Body of pancreas (tissue), 4 donors: Measurements from ENCODE around the gene RASL12. TPM values are rescaled to one million over a fixed set of nuclear protein-coding genes. Genes with fewer than 3 reads are reported as not detected.

Experiments
- ATAC-seq: fragments of 150-250 bp; one replicate; pipeline ENCODE4 v1.9.1; 2016
- DNase-seq, 4 donors: peaks; one replicate each; pipeline ENCODE4 v3.0.0-alpha.2; 2019
- H3K27ac ChIP-seq, 4 donors: fragments of 200-600 bp; sonication (generic); 1 replicate in 3 of 4; 2 replicates in 1 of 4; pipeline versions ENCODE4 v1.5.1 to v1.6.1; 2016 to 2019; ENCODE audit warnings: mild to moderate bottlenecking in 1 of 4, mixed read lengths in 1 of 4, moderate library complexity in 1 of 4
- H3K27me3 ChIP-seq, 2 donors: fragments of 200-600 bp; sonication (generic); one replicate each; pipeline ENCODE4 v1.6.0; 2016; ENCODE audit warnings: mild to moderate bottlenecking in 1 of 2
- H3K36me3 ChIP-seq, 2 donors: fragments of 200-600 bp; sonication (generic); replicated peaks in 1 of 2; 2 replicates each; pipeline ENCODE4 v1.5.1; 2016; ENCODE audit warnings: low read depth in 2 of 2; ENCODE audit not compliant: insufficient read depth in 1 of 2
- H3K4me1 ChIP-seq: fragments of 200-600 bp; sonication (generic); one replicate; pipeline ENCODE4 v1.6.0; 2016
- H3K4me3 ChIP-seq, 2 donors: fragments of 200-600 bp; sonication (generic); 1 replicate in 1 of 2; 2 replicates in 1 of 2; pipeline ENCODE4 v1.5.1; 2016 to 2019
- H3K9me3 ChIP-seq, 3 donors: fragments of 200-600 bp; sonication (generic); 1 replicate in 2 of 3; 2 replicates in 1 of 3; pipeline ENCODE4 v1.5.1; 2016
- CTCF ChIP-seq, 7 experiments: fragments of 450-650 bp in 4 of 7; fragments of 200-600 bp in 3 of 7; sonication (generic) in 3 of 7; IDR thresholded peaks; one replicate each; pipeline ENCODE4 v1.5.1; 2016 to 2019; ENCODE audit warnings: antibody characterized with exemption in 7 of 7
- POLR2A ChIP-seq, 3 donors: fragments of 450-650 bp; IDR thresholded peaks; one replicate each; pipeline ENCODE4 v1.6.1; 2016; ENCODE audit warnings: antibody characterized with exemption in 3 of 3, mild to moderate bottlenecking in 2 of 3
- WGBS, 2 donors: methylation state at CpG; one replicate each; pipeline ENCODE4 v1.1.5; 2017; 5-methylcytosine and 5-hydroxymethylcytosine counted together
- intact Hi-C: fragments of 100-400 bp; cut with DNase I; formaldehyde crosslinking; loops from one replicate; pipeline ENCODE4 v1.15.1; 2023
- total RNA-seq, 2 donors: library from RNA; depleted of rRNA; stranded (reverse); fragments of >200 nt; gene quantifications; one replicate each; pipeline ENCODE4 v1.1.0, GENCODE V29; 2016

Gene RASL12
- total RNA-seq, 2 donors from 2014 or later: 3.1 to 4.6 TPM

GRCh38 chr15:65087873-65088642, 20.3 kb upstream of the RASL12 start:
- 59 to 76% methylated on average over 7 to 11 of the region's 13 CpGs for WGBS, 2 donors
- intact Hi-C loops: no loop called here
- DNase-seq (no peak), ATAC-seq (no peak)
- H3K36me3 ChIP-seq: no peaks in the 10 kb centered on the region
- no peak overlapping the region for H3K27ac ChIP-seq
- H3K27me3 ChIP-seq: no peaks in the 10 kb centered on the region
- H3K4me3 ChIP-seq: no peak overlapping the region
- no peaks in the 10 kb centered on the region for H3K9me3 ChIP-seq
- H3K4me1 ChIP-seq: peaks cover 8% of the 10 kb centered on the region
- TF ChIP-seq POLR2A (IDR thresholded peaks at IDR 0.05) (no peak), CTCF (IDR thresholded peaks at IDR 0.05) (no peak)

- Histone ChIP-seq H3K4me3 (no peak overlapping the region), H3K9me3 (no peaks in the 10 kb centered on the region), H3K27ac (no peak overlapping the region), H3K4me1 (peaks cover 8% of the 10 kb centered on the region), H3K27me3 (no peaks in the 10 kb centered on the region), H3K36me3 (no peaks in the 10 kb centered on the region)
- intact Hi-C loops: no loop called here
- 76 to 88% methylated on average over 1 to 3 of the region's 3 CpGs for WGBS, 2 donors
- TF ChIP-seq POLR2A (IDR thresholded peaks at IDR 0.05): no peak
- ATAC-seq: no peak
- no peak for DNase-seq
These were observed 19.6 kb upstream of the RASL12 start for GRCh38 chr15:65087411-65087810.

- TF ChIP-seq CTCF (IDR thresholded peaks at IDR 0.05) (peak in 1 of 7 experiments; percentile 5), POLR2A (IDR thresholded peaks at IDR 0.05) (no peak)
- intact Hi-C loops: no loop called here
- WGBS, 2 donors: 42 to 80% methylated on average over 1 to 6 of the region's 6 CpGs
- Histone ChIP-seq H3K4me3 (no peak overlapping the region), H3K27ac (no peak overlapping the region), H3K4me1 (peaks cover 8% of the 10 kb centered on the region), H3K36me3 (no peaks in the 10 kb centered on the region), H3K9me3 (no peaks in the 10 kb centered on the region), H3K27me3 (no peaks in the 10 kb centered on the region)
- no peak for ATAC-seq
- DNase-seq: no peak
These were observed 18.9 kb upstream of the RASL12 start for GRCh38 chr15:65086680-65087111.

- no peaks in the 10 kb centered on the region for H3K9me3 ChIP-seq
- ATAC-seq (no peak), DNase-seq (peak in 2 of 4 donors; percentile 35 to 51)
- TF ChIP-seq POLR2A (IDR thresholded peaks at IDR 0.05) (no peak), CTCF (IDR thresholded peaks at IDR 0.05) (peak in 4 of 7 experiments; percentile 21 to 39 (median 30))
- H3K27me3 ChIP-seq: no peaks in the 10 kb centered on the region
- H3K27ac ChIP-seq: no peak overlapping the region
- peaks cover 8% of the 10 kb centered on the region for H3K4me1 ChIP-seq
- H3K36me3 ChIP-seq: no peaks in the 10 kb centered on the region
- no peak overlapping the region for H3K4me3 ChIP-seq
- intact Hi-C loops: no loop called here
- 68 to 80% methylated on average over 6 of the region's 6 CpGs for WGBS, 2 donors
These were observed 18.3 kb upstream of the RASL12 start for GRCh38 chr15:65085990-65086679.

GRCh38 chr15:65085207-65085753, 17.5 kb upstream of the RASL12 start:
- intact Hi-C loops: no loop called here
- Histone ChIP-seq H3K36me3 (no peaks in the 10 kb centered on the region), H3K27me3 (no peaks in the 10 kb centered on the region), H3K9me3 (no peaks in the 10 kb centered on the region), H3K4me1 (peaks cover 8% of the 10 kb centered on the region), H3K4me3 (no peak overlapping the region), H3K27ac (no peak overlapping the region)
- DNase-seq: no peak
- TF ChIP-seq CTCF (IDR thresholded peaks at IDR 0.05) (no peak), POLR2A (IDR thresholded peaks at IDR 0.05) (no peak)
- ATAC-seq: no peak
- 58 to 65% methylated on average over 7 to 8 of the region's 8 CpGs for WGBS, 2 donors
